Lung (tissue), 12 donors: ENCODE results near the gene ARID4B. TPM values are rescaled to one million over a fixed set of nuclear protein-coding genes. Genes with fewer than 3 reads are reported as not detected.
"Not testable (repeated sequence)": the region's sequence is repeated elsewhere in the genome, so short reads cannot be mapped to it uniquely, and the experiment has no call there.

ENCODE experiments used
- ATAC-seq: fragments of 200-7000 bp; cut with Tn5 transposase; one replicate; pipeline ENCODE4 v1.9.1; 2020; ENCODE audit warnings: moderate number of reproducible peaks; ENCODE audit not compliant: insufficient read depth, low FRiP score
- DNase-seq, 3 donors: peaks; one replicate each; pipeline ENCODE4 v3.0.0-alpha.2; 2013 to 2017
- H3K27ac ChIP-seq, 2 donors: one replicate each; pipeline ENCODE4 v1.5.1; 2013; ENCODE audit warnings: mild to moderate bottlenecking in 2 of 2, moderate library complexity in 2 of 2, control low read depth in 1 of 2, inconsistent platforms in 1 of 2, low read depth in 1 of 2, low read length in 1 of 2
- H3K27me3 ChIP-seq, 3 donors: one replicate each; pipeline ENCODE4 v1.5.1; 2013; ENCODE audit warnings: low read length in 2 of 3; ENCODE audit not compliant: control insufficient read depth in 3 of 3, insufficient read depth in 3 of 3
- H3K36me3 ChIP-seq, 4 donors: one replicate each; pipeline ENCODE4 v1.5.1; 2013; ENCODE audit warnings: low read length in 4 of 4, mild to moderate bottlenecking in 1 of 4, moderate library complexity in 1 of 4; ENCODE audit not compliant: control insufficient read depth in 4 of 4, insufficient read depth in 4 of 4
- H3K4me1 ChIP-seq, 5 donors: one replicate each; pipeline ENCODE4 v1.5.1; 2013; ENCODE audit warnings: low read length in 5 of 5, mild to moderate bottlenecking in 2 of 5, moderate library complexity in 1 of 5; ENCODE audit not compliant: control insufficient read depth in 5 of 5, insufficient read depth in 5 of 5
- H3K4me3 ChIP-seq: one replicate; pipeline ENCODE4 v1.5.1; 2013; ENCODE audit warnings: mild to moderate bottlenecking, control low read depth, moderate library complexity
- H3K9ac ChIP-seq, 2 donors: one replicate each; pipeline ENCODE4 v1.5.1; 2013; ENCODE audit warnings: low read length in 2 of 2, control low read depth in 1 of 2; ENCODE audit not compliant: insufficient read depth in 1 of 2
- H3K9me3 ChIP-seq, 4 donors: one replicate each; pipeline ENCODE4 v1.5.1; 2013; ENCODE audit warnings: low read length in 3 of 4, mild to moderate bottlenecking in 1 of 4, moderate library complexity in 1 of 4; ENCODE audit not compliant: control insufficient read depth in 4 of 4, insufficient read depth in 3 of 4
- WGBS, 2 donors: extraction: QIAGEN DNeasy Blood & Tissue Kit; methylation state at CpG; one replicate each; pipeline ENCODE4 v1.1.7; 2013; 5-methylcytosine and 5-hydroxymethylcytosine counted together
- polyA plus RNA-seq, 2 donors: library from polyadenylated mRNA; stranded (reverse); fragments of 200-250 nt; gene quantifications; one replicate each; pipeline ENCODE4 v1.2.1, GENCODE V29; 2013
- total RNA-seq, 2 donors: library from RNA; depleted of rRNA in 1 of 2; stranded (reverse); fragments of >200 nt in 1 of 2; gene quantifications; one replicate each; pipeline ENCODE4 v1.2.1, GENCODE V29; 2014 to 2021
- TF ChIP-seq, protein P1 (sequence below): IDR thresholded peaks from 2 replicates; pipeline ENCODE4 v1.5.1; 2012; ENCODE audit warnings: mild to moderate bottlenecking; ENCODE audit errors: control extremely low read depth, extremely low read depth
- donor health status: control.
- donor health status: control.
- donor health status: Bipolar disorder and iron deficiency.
- donor health status: healthy.
- donor health status: DM: yes; HTN: yes; CAD: no.

Gene ARID4B
- total and polyA plus RNA-seq, 4 donors = 15.8 to 99.7 (median 23.0) TPM

DNA sequence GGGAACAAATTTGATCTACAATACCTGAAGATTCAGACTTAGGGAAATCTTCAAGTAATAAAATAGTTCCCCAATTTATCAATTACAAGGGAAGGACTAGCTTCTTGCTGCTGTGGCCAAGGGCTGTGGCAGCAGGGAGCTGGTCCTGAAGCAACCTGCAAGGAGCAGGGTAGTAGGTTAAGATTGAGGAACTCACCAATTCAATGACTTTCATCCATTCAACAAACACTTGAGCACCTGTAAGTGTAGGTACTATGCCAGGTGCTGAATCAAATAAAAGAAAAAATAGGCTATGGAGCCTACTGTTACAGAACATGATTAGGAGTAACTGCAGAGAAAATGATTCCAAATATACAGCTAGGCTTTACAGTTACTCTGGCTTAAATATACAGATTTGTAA lies 102.7 kb downstream of the ARID4B start:
- TF ChIP-seq, protein P1, sequence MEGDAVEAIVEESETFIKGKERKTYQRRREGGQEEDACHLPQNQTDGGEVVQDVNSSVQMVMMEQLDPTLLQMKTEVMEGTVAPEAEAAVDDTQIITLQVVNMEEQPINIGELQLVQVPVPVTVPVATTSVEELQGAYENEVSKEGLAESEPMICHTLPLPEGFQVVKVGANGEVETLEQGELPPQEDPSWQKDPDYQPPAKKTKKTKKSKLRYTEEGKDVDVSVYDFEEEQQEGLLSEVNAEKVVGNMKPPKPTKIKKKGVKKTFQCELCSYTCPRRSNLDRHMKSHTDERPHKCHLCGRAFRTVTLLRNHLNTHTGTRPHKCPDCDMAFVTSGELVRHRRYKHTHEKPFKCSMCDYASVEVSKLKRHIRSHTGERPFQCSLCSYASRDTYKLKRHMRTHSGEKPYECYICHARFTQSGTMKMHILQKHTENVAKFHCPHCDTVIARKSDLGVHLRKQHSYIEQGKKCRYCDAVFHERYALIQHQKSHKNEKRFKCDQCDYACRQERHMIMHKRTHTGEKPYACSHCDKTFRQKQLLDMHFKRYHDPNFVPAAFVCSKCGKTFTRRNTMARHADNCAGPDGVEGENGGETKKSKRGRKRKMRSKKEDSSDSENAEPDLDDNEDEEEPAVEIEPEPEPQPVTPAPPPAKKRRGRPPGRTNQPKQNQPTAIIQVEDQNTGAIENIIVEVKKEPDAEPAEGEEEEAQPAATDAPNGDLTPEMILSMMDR = no peak
- H3K4me1 ChIP-seq = no peaks in the 10 kb centered on the region
- no peak for ATAC-seq
- H3K9ac ChIP-seq = no peak overlapping the region
- DNase-seq = peak in 1 of 3 donors; percentile 25
- no peaks in the 10 kb centered on the region for H3K9me3 ChIP-seq
- H3K4me3 ChIP-seq = no peak overlapping the region
- peaks cover 17 to 19% (median 18%) of the 10 kb centered on the region in 4 donors for H3K36me3 ChIP-seq
- H3K27ac ChIP-seq = no peak overlapping the region
- no peaks in the 10 kb centered on the region for H3K27me3 ChIP-seq

DNA sequence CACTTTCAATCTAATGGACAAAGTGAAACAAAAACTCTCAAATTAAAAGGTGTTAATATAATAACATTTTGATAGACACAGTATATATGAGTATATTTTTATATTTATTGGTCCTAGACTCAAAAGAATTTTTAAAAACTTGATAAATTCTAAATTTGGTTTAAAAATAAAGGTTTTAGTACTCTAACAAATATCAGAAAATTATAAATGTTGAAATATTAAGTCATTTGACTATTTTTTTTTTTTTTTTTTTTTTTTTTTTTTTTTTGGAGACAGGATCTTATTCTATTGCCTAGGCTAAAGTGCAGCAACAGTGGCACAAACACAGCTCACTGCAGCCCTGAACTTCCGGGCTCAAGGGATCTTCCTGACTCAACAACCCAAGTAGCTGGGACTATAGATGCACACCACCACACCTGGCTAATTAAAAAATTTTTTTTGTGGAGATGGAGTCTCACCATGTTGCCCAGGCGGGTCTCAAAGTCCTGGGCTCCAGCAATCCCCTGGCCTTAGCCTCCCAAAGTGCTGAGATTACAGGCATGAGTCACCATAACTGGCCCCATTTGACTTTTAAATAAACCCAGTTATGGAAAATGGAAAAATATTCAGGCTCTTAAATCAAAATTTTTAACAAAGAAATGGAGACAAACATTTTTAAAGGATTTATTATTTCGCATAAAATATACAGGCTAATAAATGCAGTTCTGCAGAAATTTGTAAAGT lies 106.2 kb downstream of the ARID4B start:
- TF ChIP-seq, protein P1 = no peak
- H3K36me3 ChIP-seq = peaks cover 9 to 13% (median 12%) of the 10 kb centered on the region in 4 donors

DNA sequence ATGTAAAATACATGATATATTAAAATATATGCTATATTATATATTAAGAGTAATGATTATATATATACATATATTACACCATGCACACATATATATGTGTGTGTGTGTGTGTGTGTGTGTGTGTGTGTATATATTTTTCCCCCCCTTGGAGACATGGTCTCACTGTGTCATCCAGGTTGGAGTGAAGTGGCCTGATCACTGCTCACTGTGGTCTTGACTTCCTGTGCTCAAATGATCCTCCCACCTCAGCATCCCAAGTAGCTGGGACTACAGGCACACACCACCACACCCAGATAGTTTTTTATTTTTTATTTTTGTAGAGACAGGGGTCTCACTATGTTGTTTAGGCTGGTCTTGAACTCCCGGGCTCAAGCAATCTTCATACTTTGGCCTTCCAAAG lies 112.5 kb downstream of the ARID4B start:
- DNase-seq = no peak
- peaks cover 3 to 10% (median 6%) of the 10 kb centered on the region in 4 donors for H3K36me3 ChIP-seq
- no peaks in the 10 kb centered on the region for H3K4me1 ChIP-seq
- ATAC-seq = no peak
- no peak overlapping the region for H3K4me3 ChIP-seq
- no peak overlapping the region for H3K9ac ChIP-seq
- H3K9me3 ChIP-seq = no peaks in the 10 kb centered on the region
- TF ChIP-seq, protein P1 = no peak
- WGBS, 2 donors = 100% methylated on average over 1 of the region's 1 CpG
- no peak overlapping the region for H3K27ac ChIP-seq
- no peaks in the 10 kb centered on the region for H3K27me3 ChIP-seq

More for the DNA sequence above, 106.2 kb downstream of the ARID4B start:
- WGBS, 2 donors = 96 to 97% methylated on average over 3 of the region's 3 CpGs
- no peaks in the 10 kb centered on the region for H3K27me3 ChIP-seq
- no peak overlapping the region for H3K4me3 ChIP-seq
- no peak for DNase-seq
- no peak overlapping the region for H3K9ac ChIP-seq
- H3K9me3 ChIP-seq = no peaks in the 10 kb centered on the region
- ATAC-seq = no peak
- H3K27ac ChIP-seq = no peak overlapping the region
- H3K4me1 ChIP-seq = no peaks in the 10 kb centered on the region

DNA sequence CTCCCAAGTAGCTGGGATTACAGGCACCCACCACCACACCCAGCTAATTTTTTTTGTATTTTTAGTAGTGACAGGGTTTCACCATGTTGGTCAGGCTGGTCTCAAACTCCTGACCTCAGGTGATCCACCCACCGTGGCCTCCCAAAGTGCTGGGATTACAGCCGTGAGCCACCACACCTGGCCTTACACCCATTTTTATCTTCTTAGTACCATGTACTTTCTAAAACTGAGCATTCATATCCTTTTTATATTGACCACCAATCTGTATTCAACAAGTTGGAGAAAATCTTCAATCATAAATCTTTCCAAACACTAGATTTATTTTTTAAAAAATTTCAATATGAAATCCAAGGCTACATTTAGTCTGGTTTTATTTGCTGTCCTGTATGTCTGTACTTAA lies 113.0 kb downstream of the ARID4B start:
- H3K27me3 ChIP-seq, H3K4me3 ChIP-seq, H3K27ac ChIP-seq, DNase-seq, H3K9ac ChIP-seq, H3K9me3 ChIP-seq, H3K4me1 ChIP-seq, ATAC-seq: not testable (repeated sequence)
- H3K36me3 ChIP-seq = peaks cover 3 to 10% (median 7%) of the 10 kb centered on the region in 4 donors
- WGBS, 2 donors = 93 to 100% methylated on average over 2 of the region's 2 CpGs
